GM18861 (cell line): ENCODE measurements around the gene RELT.
"Not testable (repeated sequence)": the region's sequence is repeated elsewhere in the genome, so short reads cannot be mapped to it uniquely, and the experiment has no call there.

Experiments used
- ATAC-seq: cut with Tn5 transposase; IDR thresholded peaks from one replicate; pipeline ENCODE4 v1.9.1; 2021; ENCODE audit not compliant: unreplicated experiment

The RELT gene

GRCh38 chr11:73428227-73428626 is 52.0 kb downstream of the RELT start:
- no peak for ATAC-seq

- ATAC-seq: no peak
These were observed 52.5 kb downstream of the RELT start for GRCh38 chr11:73428699-73429098.

GRCh38 chr11:73429121-73429750 is 53.0 kb downstream of the RELT start:
- no peak for ATAC-seq

- no peak for ATAC-seq
These were observed 54.1 kb downstream of the RELT start for GRCh38 chr11:73430326-73430725.

GRCh38 chr11:73431396-73431795 is 55.2 kb downstream of the RELT start:
- ATAC-seq: no peak

GRCh38 chr11:73436859-73437258 is 60.7 kb downstream of the RELT start:
- ATAC-seq: not testable (repeated sequence)

GRCh38 chr11:73439002-73439843 is 63.0 kb downstream of the RELT start:
- no peak for ATAC-seq

- no peak for ATAC-seq
These were observed 69.8 kb downstream of the RELT start for GRCh38 chr11:73445980-73446379.

- no peak for ATAC-seq
These were observed 70.6 kb downstream of the RELT start for GRCh38 chr11:73446766-73447165.
